ENCODE measurements around the gene PZP. TPM values are rescaled to one million over a fixed set of nuclear protein-coding genes. Genes with fewer than 3 reads are reported as not detected.
"Not testable (repeated sequence)": the region's sequence is repeated elsewhere in the genome, so short reads cannot be mapped to it uniquely, and the experiment has no call there.

The PZP gene
- polyA plus RNA-seq (ENCODE audit: insufficient read length in 4 of 4): under 1 TPM; 0.44 to 0.87 (median 0.50) TPM

- no peak for DNase-seq (ENCODE audit: low read depth in 4 of 4, low spot score in 3 of 4)
These were observed at the start of gene PZP for GRCh38 chr12:9208229-9208628. Gene PZP, minus strand, starts transcription at chr12:9208395. Its CDS starts 54 bp downstream, at chr12:9208341.

DNA sequence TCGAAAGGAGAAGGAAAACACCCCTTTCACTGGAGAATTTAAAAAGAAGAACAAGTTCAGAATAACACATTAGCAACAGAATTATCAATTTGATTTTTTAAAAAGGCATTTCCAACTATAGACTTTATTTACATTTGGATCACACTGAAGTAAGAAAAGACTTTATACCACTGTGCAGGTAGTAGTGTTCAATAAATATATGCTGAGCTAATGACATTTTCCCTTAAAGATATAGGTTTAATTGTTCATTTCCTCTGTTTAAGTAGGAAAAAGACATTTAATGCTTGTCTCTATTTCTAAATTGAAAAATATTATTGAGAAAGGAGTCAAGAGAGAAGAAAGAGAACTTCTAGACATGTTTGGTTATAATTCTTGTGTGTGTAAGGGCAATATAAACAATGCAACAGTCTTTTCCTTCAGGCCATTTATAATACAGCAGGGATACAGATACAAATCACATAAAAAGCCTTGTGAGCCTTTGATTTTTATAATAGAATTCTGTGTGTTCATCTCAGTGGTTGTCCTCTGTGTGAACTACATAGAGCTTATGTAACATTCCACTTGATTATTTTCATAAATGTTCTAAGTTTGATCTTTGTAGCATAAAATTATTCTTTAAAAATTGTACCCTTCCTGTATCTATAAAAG is 48.7 kb upstream of the PZP start:
- no peak for DNase-seq (ENCODE audit: low read depth in 4 of 4, low spot score in 3 of 4)

- DNase-seq (ENCODE audit: low read depth in 4 of 4, low spot score in 3 of 4): no peak
These were observed 48.1 kb upstream of the PZP start for GRCh38 chr12:9256341-9256740.

DNA sequence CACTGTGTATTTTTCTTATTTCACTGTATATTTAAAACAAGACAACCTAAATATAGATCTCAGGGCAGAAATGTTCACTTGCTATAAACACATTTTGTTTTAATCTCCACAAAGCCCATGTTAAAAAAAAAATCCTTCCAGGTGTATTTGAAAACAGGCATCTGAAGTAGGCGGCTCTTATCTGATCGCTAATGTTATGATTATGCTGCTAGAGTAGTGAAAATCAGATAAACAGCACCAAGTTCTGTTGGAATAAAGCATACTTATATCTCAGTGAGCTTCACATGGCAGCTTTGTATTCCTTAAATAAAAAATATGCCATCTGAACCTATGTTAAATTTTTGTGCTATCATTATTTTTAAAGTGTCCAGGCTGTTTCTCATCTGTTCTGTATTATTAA is 47.6 kb upstream of the PZP start:
- no peak for DNase-seq (ENCODE audit: low read depth in 4 of 4, low spot score in 3 of 4)

DNA sequence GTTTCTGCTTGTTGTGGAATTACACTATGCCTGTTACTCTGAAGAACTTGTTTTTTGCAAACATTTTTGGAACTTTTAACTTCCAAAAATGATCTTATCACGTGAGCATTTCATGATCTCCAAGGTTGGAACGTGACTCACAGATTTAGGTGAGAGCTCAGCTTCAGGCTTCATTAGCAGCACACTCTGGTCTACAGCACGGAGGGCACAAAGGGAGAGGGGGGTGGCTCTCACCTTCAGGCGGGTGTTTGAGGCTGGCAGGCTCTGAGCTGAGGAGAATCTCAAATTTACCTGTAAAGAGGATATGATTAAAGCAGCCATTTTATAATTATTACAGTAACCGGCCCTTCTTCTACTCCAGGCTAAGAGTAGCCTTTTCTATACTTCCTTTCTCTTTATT is 45.3 kb upstream of the PZP start:
- no peak for DNase-seq (ENCODE audit: low read depth in 4 of 4, low spot score in 3 of 4)

GRCh38 chr12:9252791-9253190 is 44.6 kb upstream of the PZP start:
- DNase-seq (ENCODE audit: low read depth in 4 of 4, low spot score in 3 of 4): not testable (repeated sequence)

- no peak for DNase-seq (ENCODE audit: low read depth in 4 of 4, low spot score in 3 of 4)
These were observed 44.1 kb upstream of the PZP start for GRCh38 chr12:9252256-9252655.

GRCh38 chr12:9248435-9248834 is 40.2 kb upstream of the PZP start:
- DNase-seq (ENCODE audit: low read depth in 4 of 4, low spot score in 3 of 4): no peak

DNA sequence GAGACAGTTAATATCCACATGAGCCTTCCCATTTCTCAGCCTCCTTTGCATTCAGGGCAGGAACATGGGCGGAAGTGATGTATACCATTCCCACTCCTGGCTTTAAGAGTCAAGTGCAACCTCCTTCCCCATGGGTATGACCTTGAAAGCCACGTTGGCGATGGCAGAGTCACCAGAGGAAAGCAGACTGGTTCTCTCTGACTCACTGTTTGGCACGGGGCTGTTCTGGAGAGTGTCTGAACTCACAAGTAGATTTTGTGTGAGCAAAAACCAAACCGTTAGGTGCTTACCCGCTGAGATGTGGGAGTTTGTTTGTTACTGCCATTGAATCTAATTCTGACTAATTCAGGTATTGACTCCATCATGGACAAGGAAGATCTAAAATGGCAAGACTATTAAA is 36.7 kb upstream of the PZP start:
- DNase-seq (ENCODE audit: low read depth in 4 of 4, low spot score in 3 of 4): no peak

DNA sequence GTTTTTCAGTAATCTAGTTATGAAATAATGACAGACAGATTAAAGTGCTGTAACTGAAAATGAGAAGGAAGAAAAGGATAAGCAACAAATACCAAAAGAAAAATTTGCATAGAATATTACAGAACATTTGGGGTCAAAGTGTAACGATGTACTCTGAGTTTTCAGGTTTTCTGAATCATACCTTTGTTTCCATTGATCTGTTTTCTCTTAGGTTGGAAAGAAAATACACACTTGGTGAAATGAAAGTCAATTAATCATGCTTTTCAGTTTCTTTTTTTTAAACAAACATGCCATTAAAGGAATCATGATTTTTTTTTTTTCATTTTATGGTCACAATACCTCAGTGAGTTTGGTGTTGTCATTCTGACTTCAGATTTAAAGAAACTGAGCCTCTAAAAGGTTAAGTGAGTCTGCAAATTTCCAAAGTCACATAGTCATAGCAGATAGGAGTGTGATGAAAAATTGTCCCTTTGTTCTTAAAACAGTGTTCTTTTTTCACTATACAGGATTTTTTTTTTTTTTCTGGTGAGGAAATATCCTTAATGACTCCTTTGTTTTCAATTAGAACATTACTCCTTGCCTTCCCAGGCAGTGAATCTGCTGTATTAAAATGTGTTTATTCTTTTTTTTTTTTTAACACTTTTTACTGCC is 35.9 kb upstream of the PZP start:
- no peak for DNase-seq (ENCODE audit: low read depth in 4 of 4, low spot score in 3 of 4)

DNA sequence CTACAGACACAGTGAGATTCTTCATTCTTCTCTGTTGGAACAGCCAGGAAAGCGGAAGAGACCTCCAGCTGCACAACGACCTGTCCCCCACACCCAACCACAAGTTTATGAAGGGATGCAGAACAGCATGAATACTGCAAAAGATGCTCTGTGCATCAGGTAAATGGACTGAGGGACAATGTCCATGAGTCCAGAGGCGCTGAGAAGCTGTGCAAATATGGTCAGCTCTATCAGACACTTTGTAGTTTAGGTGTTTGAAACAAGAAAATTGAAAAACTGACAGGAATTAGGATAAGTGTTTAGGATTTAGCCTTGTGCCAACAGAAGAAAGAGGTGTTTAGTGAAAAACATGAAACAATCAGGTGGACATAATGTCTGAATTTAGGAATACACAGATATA is 33.1 kb upstream of the PZP start:
- no peak for DNase-seq (ENCODE audit: low read depth in 4 of 4, low spot score in 3 of 4)

DNA sequence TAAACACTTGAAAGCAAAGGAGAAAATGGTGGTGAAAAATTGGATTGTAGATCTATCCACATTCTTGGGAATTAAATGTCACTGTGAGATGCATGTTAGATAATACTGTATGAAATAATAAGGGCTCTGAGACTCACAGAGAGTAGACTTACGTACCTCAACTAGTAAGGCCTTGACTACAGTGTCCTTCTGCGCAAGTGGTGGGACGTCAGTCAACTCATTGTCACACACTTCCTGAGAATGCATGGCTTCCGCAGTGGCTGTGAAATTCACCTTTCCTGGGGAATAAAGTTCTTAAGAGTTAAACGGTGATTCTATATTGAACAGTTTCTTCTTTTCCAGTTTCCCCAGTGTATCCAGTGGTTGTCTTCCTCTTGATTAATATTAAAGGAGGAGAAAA is 32.6 kb upstream of the PZP start:
- DNase-seq (ENCODE audit: low read depth in 4 of 4, low spot score in 3 of 4): no peak

GRCh38 chr12:9240004-9240635 is 31.9 kb upstream of the PZP start:
- not testable (repeated sequence) for DNase-seq (ENCODE audit: low read depth in 4 of 4, low spot score in 3 of 4)

DNA sequence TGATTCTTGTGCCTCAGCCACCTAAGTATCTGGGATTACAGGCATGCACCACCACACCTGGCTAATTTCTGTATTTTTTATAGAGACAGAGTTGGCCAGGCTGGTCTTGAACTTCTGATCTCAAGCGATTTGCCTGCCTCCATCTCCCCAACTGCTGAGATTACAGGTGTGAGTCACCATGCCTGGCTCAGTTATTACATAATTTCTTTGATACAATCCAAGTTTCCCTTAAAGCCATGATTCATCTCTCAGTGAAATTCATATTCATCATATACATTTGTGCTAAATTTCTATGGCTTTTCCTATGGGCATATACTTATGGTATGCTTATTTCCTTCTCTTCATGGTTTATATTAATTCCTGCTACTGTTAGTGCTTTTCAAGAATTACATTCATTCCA is 29.1 kb upstream of the PZP start:
- DNase-seq (ENCODE audit: low read depth in 4 of 4, low spot score in 3 of 4): no peak

DNA sequence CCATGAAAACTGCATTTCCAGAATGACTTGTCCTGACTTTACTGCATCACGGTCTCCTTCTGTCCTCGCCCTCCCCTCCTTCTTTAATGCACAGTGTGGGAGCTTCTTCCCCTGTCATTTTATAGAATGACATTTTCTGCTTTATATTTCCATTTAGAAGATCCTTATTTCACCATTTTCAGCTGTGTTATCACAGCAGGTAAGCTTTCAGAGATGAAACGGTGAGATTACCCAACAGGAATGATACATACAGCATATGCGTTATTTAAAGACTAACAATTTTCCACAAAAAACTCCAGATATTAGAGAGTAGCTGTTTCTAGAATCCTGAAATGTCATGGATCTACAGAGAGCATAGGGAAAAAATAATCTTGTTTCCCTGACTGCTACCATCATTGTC is 27.3 kb upstream of the PZP start:
- no peak for DNase-seq (ENCODE audit: low read depth in 4 of 4, low spot score in 3 of 4)

- DNase-seq (ENCODE audit: low read depth in 4 of 4, low spot score in 3 of 4): no peak
These were observed 19.8 kb upstream of the PZP start for GRCh38 chr12:9227950-9228349.

- DNase-seq (ENCODE audit: low read depth in 4 of 4, low spot score in 3 of 4): no peak
These were observed 15.6 kb upstream of the PZP start for GRCh38 chr12:9223830-9224229.

DNA sequence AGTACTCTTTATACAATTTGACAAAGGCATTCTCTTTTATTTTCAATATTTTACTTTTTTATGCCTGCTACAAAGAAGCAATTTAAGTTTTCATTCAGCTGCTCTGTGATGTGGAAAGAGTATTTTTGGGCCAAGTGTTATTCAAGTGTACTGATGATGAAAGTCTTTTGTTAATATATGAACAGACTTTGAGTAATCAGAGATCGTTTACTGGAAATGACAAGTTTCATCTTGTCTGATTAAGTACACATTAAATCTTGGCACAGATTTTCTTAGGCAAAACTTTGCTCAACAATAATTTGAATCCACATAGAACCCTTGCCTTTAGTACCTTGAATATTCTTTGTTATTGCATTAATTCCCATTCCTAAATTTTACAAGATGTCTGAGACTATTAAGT is 13.3 kb upstream of the PZP start:
- DNase-seq (ENCODE audit: low read depth in 4 of 4, low spot score in 3 of 4): no peak

DNA sequence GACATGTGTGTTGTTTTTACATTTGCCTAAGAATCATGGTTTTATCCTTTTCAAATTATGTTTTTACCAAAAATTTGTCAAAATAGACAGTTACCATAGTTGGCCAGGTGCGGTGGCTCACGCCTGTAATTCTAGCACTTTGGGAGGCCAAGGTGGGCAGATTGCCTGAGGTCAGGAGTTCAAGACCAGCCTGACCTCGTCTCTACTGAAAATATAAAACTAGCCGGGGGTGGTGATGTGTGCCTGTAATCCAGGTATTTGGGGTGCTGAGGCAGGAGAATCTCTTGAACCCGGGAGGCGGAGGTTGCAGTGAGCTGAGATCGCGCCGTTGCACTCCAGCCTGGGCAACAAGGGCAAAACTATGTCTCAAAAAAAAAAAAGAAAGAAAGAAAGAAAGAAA is 12.8 kb upstream of the PZP start:
- DNase-seq (ENCODE audit: low read depth in 4 of 4, low spot score in 3 of 4): not testable (repeated sequence)

DNA sequence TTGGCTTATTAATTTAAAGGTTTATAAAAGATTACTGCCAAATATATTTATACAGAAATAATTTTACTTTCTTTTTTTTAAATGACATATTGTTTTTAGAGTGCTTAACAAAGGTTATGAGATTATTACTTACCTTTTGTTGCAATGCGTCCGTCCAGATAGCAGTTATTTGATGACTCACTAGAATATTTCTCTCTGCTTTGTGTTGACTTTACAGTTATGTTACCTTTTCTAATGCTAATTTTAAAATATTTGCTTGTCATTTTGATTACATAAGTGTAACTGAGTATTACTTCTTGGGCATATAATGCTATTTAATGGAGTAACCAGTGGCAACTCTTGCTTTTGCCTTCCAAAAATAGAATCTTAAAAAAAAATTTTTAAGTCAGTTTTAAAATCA is 6.3 kb upstream of the PZP start:
- no peak for DNase-seq (ENCODE audit: low read depth in 4 of 4, low spot score in 3 of 4)

- no peak for DNase-seq (ENCODE audit: low read depth in 4 of 4, low spot score in 3 of 4)
These were observed 3.5 kb upstream of the PZP start for GRCh38 chr12:9211687-9212086.

GRCh38 chr12:9204380-9204779 is 3.8 kb downstream of the PZP start:
- DNase-seq (ENCODE audit: low read depth in 4 of 4, low spot score in 3 of 4): no peak

Data from left renal pelvis (tissue), 4 donors.